Measurements from ENCODE around the gene UNC5C. TPM values are rescaled to one million over a fixed set of nuclear protein-coding genes. Genes with fewer than 3 reads are reported as not detected.
A peak's percentile ranks its signal among the peaks of the same experiment; 100 is the strongest.

UNC5C gene
- total RNA-seq, 1 donor from 2014 or later: 43.8 TPM

- H3K36me3 Mint-ChIP-seq (ENCODE audit: insufficient read depth): peaks cover 13% of the 10 kb centered on the region
- H3K27ac Mint-ChIP-seq: no peak overlapping the region
- peaks cover 4% of the 10 kb centered on the region for H3K4me1 Mint-ChIP-seq (ENCODE audit: low read depth)
- H3K27me3 Mint-ChIP-seq: no peaks in the 10 kb centered on the region
- no peak for DNase-seq (ENCODE audit: low spot score, unreplicated experiment)
- no peak for TF ChIP-seq CTCF (IDR thresholded peaks at IDR 0.05; ENCODE audit: unreplicated experiment)
- H3K4me3 Mint-ChIP-seq (ENCODE audit: low read depth): no peak overlapping the region
- no peaks in the 10 kb centered on the region for H3K9me3 Mint-ChIP-seq (ENCODE audit: low read depth)
Measured at GRCh38 chr4:95158626-95159025, 390.1 kb downstream of the UNC5C start.

- Mint-ChIP-seq H3K4me3 (ENCODE audit: low read depth) (no peak overlapping the region), H3K27ac (no peak overlapping the region)
Measured at GRCh38 chr4:95158045-95158444, 390.7 kb downstream of the UNC5C start.

GRCh38 chr4:95157596-95157995, 391.2 kb downstream of the UNC5C start:
- no peaks in the 10 kb centered on the region for H3K9me3 Mint-ChIP-seq (ENCODE audit: low read depth)
- no peak overlapping the region for H3K27ac Mint-ChIP-seq
- peaks cover 4% of the 10 kb centered on the region for H3K4me1 Mint-ChIP-seq (ENCODE audit: low read depth)
- no peak for DNase-seq (ENCODE audit: low spot score, unreplicated experiment)
- no peak for TF ChIP-seq CTCF (IDR thresholded peaks at IDR 0.05; ENCODE audit: unreplicated experiment)
- no peak overlapping the region for H3K4me3 Mint-ChIP-seq (ENCODE audit: low read depth)
- H3K27me3 Mint-ChIP-seq: no peaks in the 10 kb centered on the region
- H3K36me3 Mint-ChIP-seq (ENCODE audit: insufficient read depth): peaks cover 10% of the 10 kb centered on the region

More at GRCh38 chr4:95158045-95158444, 390.7 kb downstream of the UNC5C start:
- no peak for DNase-seq (ENCODE audit: low spot score, unreplicated experiment)
- TF ChIP-seq CTCF (IDR thresholded peaks at IDR 0.05; ENCODE audit: unreplicated experiment): no peak
- peaks cover 11% of the 10 kb centered on the region for H3K36me3 Mint-ChIP-seq (ENCODE audit: insufficient read depth)
- H3K27me3 Mint-ChIP-seq: no peaks in the 10 kb centered on the region
- peaks cover 4% of the 10 kb centered on the region for H3K4me1 Mint-ChIP-seq (ENCODE audit: low read depth)
- no peaks in the 10 kb centered on the region for H3K9me3 Mint-ChIP-seq (ENCODE audit: low read depth)

GRCh38 chr4:95156452-95156765, 392.4 kb downstream of the UNC5C start:
- H3K27ac Mint-ChIP-seq: no peak overlapping the region
- DNase-seq (ENCODE audit: low spot score, unreplicated experiment): no peak
- peaks cover 10% of the 10 kb centered on the region for H3K36me3 Mint-ChIP-seq (ENCODE audit: insufficient read depth)
- no peaks in the 10 kb centered on the region for H3K9me3 Mint-ChIP-seq (ENCODE audit: low read depth)
- H3K27me3 Mint-ChIP-seq: no peaks in the 10 kb centered on the region
- no peak for TF ChIP-seq CTCF (IDR thresholded peaks at IDR 0.05; ENCODE audit: unreplicated experiment)
- H3K4me1 Mint-ChIP-seq (ENCODE audit: low read depth): peaks cover 4% of the 10 kb centered on the region
- no peak overlapping the region for H3K4me3 Mint-ChIP-seq (ENCODE audit: low read depth)

- H3K4me3 Mint-ChIP-seq (ENCODE audit: low read depth): no peak overlapping the region
- peak; percentile 77 for TF ChIP-seq CTCF (IDR thresholded peaks at IDR 0.05; ENCODE audit: unreplicated experiment)
- no peak for DNase-seq (ENCODE audit: low spot score, unreplicated experiment)
- peaks cover 4% of the 10 kb centered on the region for H3K4me1 Mint-ChIP-seq (ENCODE audit: low read depth)
- peak overlapping the region; percentile 3 for H3K27ac Mint-ChIP-seq
- H3K36me3 Mint-ChIP-seq (ENCODE audit: insufficient read depth): peaks cover 10% of the 10 kb centered on the region
- H3K27me3 Mint-ChIP-seq: no peaks in the 10 kb centered on the region
- no peaks in the 10 kb centered on the region for H3K9me3 Mint-ChIP-seq (ENCODE audit: low read depth)
Measured at GRCh38 chr4:95155759-95156451, 392.9 kb downstream of the UNC5C start.

Data from progenitor cell of endocrine pancreas (in vitro differentiated cells).